Measurements from ENCODE around the gene SHB. TPM values are rescaled to one million over a fixed set of nuclear protein-coding genes. Genes with fewer than 3 reads are reported as not detected.

SHB gene
- total RNA-seq, 1 donor, result 19.9 TPM

DNA sequence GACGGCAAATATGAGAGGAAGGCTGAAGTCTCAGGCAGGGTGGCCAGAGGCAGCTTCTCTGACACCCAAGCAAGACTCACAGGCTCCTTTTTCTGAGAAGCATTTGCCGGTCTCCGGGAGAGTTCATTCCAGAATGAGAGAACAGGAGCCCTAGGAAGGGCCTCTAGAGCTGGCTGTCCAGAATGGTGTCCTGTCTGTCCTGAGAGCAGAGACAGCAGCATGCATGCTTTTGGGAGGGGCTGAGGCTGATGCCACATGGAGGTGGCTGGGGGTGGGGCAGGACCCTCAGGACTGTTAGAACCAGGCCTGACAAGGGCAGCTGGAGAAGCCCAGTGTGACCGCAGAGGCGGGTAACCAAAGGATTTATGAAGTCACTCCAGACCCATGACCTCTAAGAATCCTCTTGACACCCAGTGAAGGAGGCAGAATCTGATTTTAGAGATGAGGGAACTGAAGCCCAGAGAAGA lies 60.0 kb downstream of the SHB start:
- TF ChIP-seq, protein P1, sequence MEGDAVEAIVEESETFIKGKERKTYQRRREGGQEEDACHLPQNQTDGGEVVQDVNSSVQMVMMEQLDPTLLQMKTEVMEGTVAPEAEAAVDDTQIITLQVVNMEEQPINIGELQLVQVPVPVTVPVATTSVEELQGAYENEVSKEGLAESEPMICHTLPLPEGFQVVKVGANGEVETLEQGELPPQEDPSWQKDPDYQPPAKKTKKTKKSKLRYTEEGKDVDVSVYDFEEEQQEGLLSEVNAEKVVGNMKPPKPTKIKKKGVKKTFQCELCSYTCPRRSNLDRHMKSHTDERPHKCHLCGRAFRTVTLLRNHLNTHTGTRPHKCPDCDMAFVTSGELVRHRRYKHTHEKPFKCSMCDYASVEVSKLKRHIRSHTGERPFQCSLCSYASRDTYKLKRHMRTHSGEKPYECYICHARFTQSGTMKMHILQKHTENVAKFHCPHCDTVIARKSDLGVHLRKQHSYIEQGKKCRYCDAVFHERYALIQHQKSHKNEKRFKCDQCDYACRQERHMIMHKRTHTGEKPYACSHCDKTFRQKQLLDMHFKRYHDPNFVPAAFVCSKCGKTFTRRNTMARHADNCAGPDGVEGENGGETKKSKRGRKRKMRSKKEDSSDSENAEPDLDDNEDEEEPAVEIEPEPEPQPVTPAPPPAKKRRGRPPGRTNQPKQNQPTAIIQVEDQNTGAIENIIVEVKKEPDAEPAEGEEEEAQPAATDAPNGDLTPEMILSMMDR (IDR thresholded peaks at IDR 0.05; ENCODE audit: insufficient read depth, low read depth, low read length), result no peak
- DNase-seq (ENCODE audit: low read depth), result no peak
- no peak overlapping the region for H3K4me3 ChIP-seq (ENCODE audit: low read depth, low read length)

DNA sequence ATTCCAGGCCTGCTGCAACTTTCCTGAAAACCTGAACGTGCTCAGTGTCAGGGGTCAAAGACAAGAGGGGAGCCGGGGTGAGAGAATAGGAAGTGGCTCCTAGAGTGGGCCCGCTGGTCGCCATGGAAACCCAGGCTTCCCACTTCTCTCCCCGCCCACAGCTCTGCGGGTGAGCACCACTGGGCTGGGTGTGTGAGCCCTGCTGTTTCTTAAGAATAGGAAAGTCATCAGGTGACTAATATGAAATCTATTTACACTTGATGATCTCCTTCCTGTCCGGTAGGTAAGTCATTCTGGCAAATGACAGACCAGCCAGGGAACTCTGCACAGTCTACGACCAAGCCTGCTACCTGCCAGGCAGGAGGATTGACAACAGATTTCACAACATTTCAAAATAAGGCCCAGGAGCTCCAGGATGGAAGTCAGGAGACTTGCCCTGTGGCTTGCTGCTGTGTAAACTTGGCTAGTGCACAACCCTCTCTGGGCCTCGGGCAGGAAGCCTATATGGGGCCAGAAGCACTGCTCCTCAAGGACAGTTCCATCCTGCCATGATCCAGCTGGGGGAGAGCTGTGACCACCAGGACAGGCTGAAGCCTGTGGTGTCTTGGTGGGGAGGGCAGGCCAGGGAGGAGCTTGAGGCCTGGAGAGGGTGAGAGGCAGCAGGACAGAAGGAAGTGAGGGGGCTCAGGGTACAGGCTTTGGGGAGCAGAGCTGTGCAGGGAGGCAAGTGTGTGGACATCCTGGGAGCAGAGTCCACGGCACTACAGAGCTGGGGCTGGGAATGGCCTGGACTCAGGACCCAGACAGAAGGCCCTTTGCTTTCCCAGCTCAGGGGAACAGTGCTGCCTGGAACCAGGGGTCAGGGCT lies 60.6 kb downstream of the SHB start:
- TF ChIP-seq, protein P1 (IDR thresholded peaks at IDR 0.05; ENCODE audit: insufficient read depth, low read depth, low read length), result no peak
- DNase-seq (ENCODE audit: low read depth), result peak; percentile 79
- no peak overlapping the region for H3K4me3 ChIP-seq (ENCODE audit: low read depth, low read length)

DNA sequence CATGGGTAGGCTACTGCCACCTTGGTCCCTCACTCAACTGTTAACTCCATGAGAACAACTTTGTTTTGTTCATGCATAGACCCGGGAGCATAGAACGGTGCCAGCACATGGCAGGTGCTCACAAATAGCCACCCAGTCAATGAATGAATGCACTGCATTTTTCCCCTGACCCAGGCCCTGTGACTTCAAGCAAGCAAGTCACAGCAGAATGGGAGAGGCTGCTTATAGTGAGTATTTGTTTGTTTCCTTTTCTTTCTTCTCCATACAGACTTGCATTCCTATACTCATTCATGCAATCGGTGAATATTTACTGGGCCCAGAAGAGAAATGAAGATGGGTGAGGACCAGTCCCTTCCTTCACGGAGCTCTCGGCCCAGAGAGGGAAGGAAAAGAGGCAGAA lies 62.0 kb downstream of the SHB start:
- no peak for DNase-seq (ENCODE audit: low read depth)
- TF ChIP-seq, protein P1 (IDR thresholded peaks at IDR 0.05; ENCODE audit: insufficient read depth, low read depth, low read length), result no peak
- H3K4me3 ChIP-seq (ENCODE audit: low read depth, low read length), result no peak overlapping the region

- H3K4me3 ChIP-seq (ENCODE audit: low read depth, low read length), result no peak overlapping the region
- TF ChIP-seq, protein P1 (IDR thresholded peaks at IDR 0.05; ENCODE audit: insufficient read depth, low read depth, low read length), result no peak
- no peak for DNase-seq (ENCODE audit: low read depth)
Measured at GRCh38 chr9:38006163-38006562, 62.9 kb downstream of the SHB start.

GRCh38 chr9:38004809-38005560 lies 64.0 kb downstream of the SHB start:
- H3K4me3 ChIP-seq (ENCODE audit: low read depth, low read length), result no peak overlapping the region
- no peak for DNase-seq (ENCODE audit: low read depth)
- TF ChIP-seq, protein P1 (IDR thresholded peaks at IDR 0.05; ENCODE audit: insufficient read depth, low read depth, low read length), result no peak

- no peak for DNase-seq (ENCODE audit: low read depth)
- no peak overlapping the region for H3K4me3 ChIP-seq (ENCODE audit: low read depth, low read length)
- TF ChIP-seq, protein P1 (IDR thresholded peaks at IDR 0.05; ENCODE audit: insufficient read depth, low read depth, low read length), result no peak
Measured at GRCh38 chr9:38003946-38004808, 64.8 kb downstream of the SHB start.
